Mucosa of descending colon (tissue), 3 donors: ENCODE data around the gene CENPP. TPM values are rescaled to one million over a fixed set of nuclear protein-coding genes. Genes with fewer than 3 reads are reported as not detected.
A peak's percentile ranks its signal among the peaks of the same experiment; 100 is the strongest.

ENCODE experiments used
- ATAC-seq: fragments of 200-7000 bp; cut with Tn5 transposase; one replicate; pipeline ENCODE4 v1.9.1; 2020; ENCODE audit warnings: mild to moderate bottlenecking, moderate library complexity
- DNase-seq, 3 donors: peaks; one replicate each; pipeline ENCODE4 v3.0.0-alpha.2; 2020
- H3K36me3 ChIP-seq: fragments of 200-600 bp; one replicate; pipeline ENCODE4 v1.8.0; 2021; ENCODE audit warnings: low read depth, mild to moderate bottlenecking
- H3K4me1 ChIP-seq: fragments of 200-600 bp; one replicate; pipeline ENCODE4 v1.8.0; 2021; ENCODE audit warnings: low read depth, mild to moderate bottlenecking
- H3K4me3 ChIP-seq: fragments of 200-600 bp; one replicate; pipeline ENCODE4 v1.8.0; 2021; ENCODE audit warnings: mild to moderate bottlenecking
- H3K9me3 ChIP-seq: fragments of 200-600 bp; one replicate; pipeline ENCODE4 v1.8.0; 2021; ENCODE audit warnings: mild to moderate bottlenecking
- intact Hi-C, 2 donors: fragments of 100-400 bp; cut with DNase I in 1 of 2; cut with micrococcal nuclease in 1 of 2; formaldehyde crosslinking; loops; one replicate each; pipeline versions ENCODE4 v1.11.0 to v1.11.1; 2022; cut with DNase I, micrococcal nuclease
- total RNA-seq, 3 donors: library from RNA; stranded (reverse); fragmentation: NEBNext Ultra II Directional in 2 of 3; extraction: Animal tissue kit (Norgen Biotek cat#: 25700) in 2 of 3; gene quantifications; one replicate each; pipeline versions ENCODE4 v1.2.1 to v1.2.4, GENCODE V29; 2021 to 2023
- TF ChIP-seq, protein P1 (sequence below): fragments of 200-600 bp; IDR thresholded peaks from one replicate; pipeline ENCODE4 v1.8.0; 2022; ENCODE audit warnings: antibody characterized with exemption, mild to moderate bottlenecking
- donor health status: DM: no; HTN: no; CAD: no; lungs with moderate emphysema.
- donor health status: DM: no; HTN: no; CAD: no.
- donor health status: DM: no; HTN: yes; CAD: no.

CENPP gene
- total RNA-seq, 3 donors from 2014 or later = 2.0 to 4.9 (median 3.3) TPM

DNA sequence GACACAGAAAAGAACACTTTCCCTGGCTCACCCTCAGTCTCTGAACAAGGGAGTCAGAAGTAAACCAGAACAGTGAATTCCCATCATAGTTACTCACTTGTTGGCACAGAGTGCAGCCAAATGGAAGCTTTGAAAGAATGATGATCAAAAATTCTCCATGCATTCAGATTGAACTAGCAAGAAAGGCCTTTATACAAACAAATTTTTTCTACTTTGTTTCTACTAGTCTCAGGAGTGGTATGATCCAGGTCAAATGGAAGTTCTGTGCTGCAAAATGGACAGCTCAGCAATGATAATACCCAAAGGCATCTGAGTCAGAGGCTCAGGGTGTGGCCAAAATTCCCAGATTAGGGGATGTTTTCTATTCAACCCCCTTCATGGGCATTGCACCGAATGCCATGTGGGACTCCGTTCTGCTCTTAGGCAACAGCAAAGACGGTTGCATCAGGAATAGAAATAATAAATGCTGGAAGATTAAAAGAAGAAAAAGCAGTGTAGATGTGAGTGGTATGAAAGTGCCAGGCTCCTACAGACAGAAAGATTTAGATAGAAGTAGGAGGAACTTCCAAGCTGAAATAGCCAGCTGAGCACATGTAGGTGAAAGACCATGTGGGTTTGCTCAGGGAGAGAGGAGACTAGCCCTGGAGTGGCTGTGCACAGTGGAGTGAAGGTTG is 180.6 kb downstream of the CENPP start:
- H3K36me3 ChIP-seq = no peaks in the 10 kb centered on the region
- H3K4me1 ChIP-seq = peaks cover 3% of the 10 kb centered on the region
- intact Hi-C loops = no loop called here
- no peak for DNase-seq
- TF ChIP-seq, protein P1, sequence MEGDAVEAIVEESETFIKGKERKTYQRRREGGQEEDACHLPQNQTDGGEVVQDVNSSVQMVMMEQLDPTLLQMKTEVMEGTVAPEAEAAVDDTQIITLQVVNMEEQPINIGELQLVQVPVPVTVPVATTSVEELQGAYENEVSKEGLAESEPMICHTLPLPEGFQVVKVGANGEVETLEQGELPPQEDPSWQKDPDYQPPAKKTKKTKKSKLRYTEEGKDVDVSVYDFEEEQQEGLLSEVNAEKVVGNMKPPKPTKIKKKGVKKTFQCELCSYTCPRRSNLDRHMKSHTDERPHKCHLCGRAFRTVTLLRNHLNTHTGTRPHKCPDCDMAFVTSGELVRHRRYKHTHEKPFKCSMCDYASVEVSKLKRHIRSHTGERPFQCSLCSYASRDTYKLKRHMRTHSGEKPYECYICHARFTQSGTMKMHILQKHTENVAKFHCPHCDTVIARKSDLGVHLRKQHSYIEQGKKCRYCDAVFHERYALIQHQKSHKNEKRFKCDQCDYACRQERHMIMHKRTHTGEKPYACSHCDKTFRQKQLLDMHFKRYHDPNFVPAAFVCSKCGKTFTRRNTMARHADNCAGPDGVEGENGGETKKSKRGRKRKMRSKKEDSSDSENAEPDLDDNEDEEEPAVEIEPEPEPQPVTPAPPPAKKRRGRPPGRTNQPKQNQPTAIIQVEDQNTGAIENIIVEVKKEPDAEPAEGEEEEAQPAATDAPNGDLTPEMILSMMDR = no peak
- no peak overlapping the region for H3K4me3 ChIP-seq
- ATAC-seq = peak; percentile 44
- H3K9me3 ChIP-seq = no peaks in the 10 kb centered on the region

GRCh38 chr9:92507005-92507404 is 181.3 kb downstream of the CENPP start:
- no peak for DNase-seq
- H3K4me1 ChIP-seq = peaks cover 3% of the 10 kb centered on the region
- H3K4me3 ChIP-seq = no peak overlapping the region
- TF ChIP-seq, protein P1 = no peak
- peak; percentile 26 for ATAC-seq
- H3K9me3 ChIP-seq = no peaks in the 10 kb centered on the region
- no peaks in the 10 kb centered on the region for H3K36me3 ChIP-seq
- intact Hi-C loops = no loop called here

DNA sequence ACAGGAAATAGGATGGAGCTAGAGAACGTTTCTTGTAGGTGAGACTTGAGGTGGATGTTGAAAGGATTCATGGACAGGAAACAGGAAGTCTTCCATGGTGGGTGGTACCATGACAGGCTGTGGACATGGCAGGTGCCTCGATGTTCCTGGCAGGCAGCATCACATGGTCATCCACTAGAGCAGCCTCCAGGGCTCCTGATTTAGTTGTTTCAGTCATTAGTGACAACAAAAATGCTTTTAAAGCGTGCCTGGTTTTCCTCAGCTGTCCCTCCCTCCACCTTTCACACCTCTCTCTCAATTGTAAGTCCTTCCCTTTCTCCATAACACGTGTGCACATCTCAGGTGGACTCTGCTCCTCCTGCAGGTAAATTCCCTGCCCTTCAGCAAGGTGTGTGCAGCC is 181.7 kb downstream of the CENPP start:
- intact Hi-C loops = no loop called here
- Histone ChIP-seq H3K9me3 (no peaks in the 10 kb centered on the region), H3K36me3 (no peaks in the 10 kb centered on the region), H3K4me3 (no peak overlapping the region), H3K4me1 (peaks cover 3% of the 10 kb centered on the region)
- TF ChIP-seq, protein P1 = no peak
- DNase-seq (no peak), ATAC-seq (no peak)

DNA sequence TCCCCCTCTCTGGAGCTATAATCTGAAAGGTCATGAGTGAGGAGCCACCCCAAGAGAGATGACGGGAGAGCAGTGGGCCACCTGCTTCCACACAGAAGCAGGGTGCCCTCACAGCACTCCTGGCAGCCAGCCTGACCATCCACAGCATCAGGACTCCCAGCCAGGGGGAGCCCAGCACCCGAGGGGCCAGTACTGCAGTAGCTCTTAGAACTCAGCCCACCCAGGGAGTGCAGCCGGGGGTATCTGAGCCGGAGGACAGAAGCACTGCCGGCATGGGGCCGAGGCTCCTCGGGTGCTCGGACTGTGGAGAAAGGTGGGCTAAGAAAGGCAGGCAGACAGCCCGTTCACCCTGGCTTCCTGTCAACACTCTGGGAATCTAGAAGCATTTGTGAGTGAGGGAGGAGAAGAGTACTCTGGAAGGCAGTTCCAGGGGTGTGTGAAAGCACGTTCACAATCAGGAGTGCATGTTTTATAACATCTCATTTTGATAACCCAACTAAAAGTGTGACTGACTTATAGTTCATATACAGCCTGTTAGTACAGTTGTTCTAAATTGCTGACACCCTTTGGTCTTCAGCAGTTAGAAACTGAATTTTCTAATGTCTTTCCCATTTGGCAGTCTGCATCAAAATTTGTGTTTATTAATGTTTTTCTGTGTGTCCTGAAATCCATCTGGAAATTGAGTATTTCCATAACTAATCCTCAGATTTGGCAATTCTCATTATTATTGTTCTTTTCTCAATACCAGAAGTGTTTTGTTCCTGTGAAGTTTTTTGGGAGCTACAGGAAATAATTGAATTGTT is 182.5 kb downstream of the CENPP start:
- TF ChIP-seq, protein P1 = no peak
- Histone ChIP-seq H3K4me3 (no peak overlapping the region), H3K4me1 (peaks cover 3% of the 10 kb centered on the region), H3K36me3 (no peaks in the 10 kb centered on the region), H3K9me3 (no peaks in the 10 kb centered on the region)
- intact Hi-C loops = no loop called here
- DNase-seq (peak in 1 of 3 donors; percentile 35), ATAC-seq (no peak)

GRCh38 chr9:92509050-92509449 is 183.3 kb downstream of the CENPP start:
- TF ChIP-seq, protein P1 = no peak
- no peaks in the 10 kb centered on the region for H3K36me3 ChIP-seq
- intact Hi-C loops = no loop called here
- H3K9me3 ChIP-seq = no peaks in the 10 kb centered on the region
- DNase-seq = no peak
- no peak overlapping the region for H3K4me3 ChIP-seq
- H3K4me1 ChIP-seq = peaks cover 3% of the 10 kb centered on the region
- ATAC-seq = no peak
